CD4-positive, CD25-positive, alpha-beta regulatory T cell (primary cell): ENCODE measurements around the gene TRABD2B. TPM values are rescaled to one million over a fixed set of nuclear protein-coding genes. Genes with fewer than 3 reads are reported as not detected.

Experiments used
- ATAC-seq, 2 donors: fragments of 150-1000 bp; cut with Tn5 transposase; one replicate each; pipeline ENCODE4 v1.10.0; 2021; ENCODE audit warnings: low read depth in 2 of 2, moderate number of reproducible peaks in 2 of 2, moderate library complexity in 1 of 2
- DNase-seq, 3 donors: peaks; one replicate each; pipeline versions ENCODE4 v3.0.0 to v3.0.0-alpha.2; 2012 to 2022; ENCODE audit warnings: mixed read lengths in 1 of 3
- H3K27ac ChIP-seq: one replicate; pipeline ENCODE4 v1.7.0; 2013; ENCODE audit warnings: mild to moderate bottlenecking, low read length; ENCODE audit not compliant: insufficient read depth, poor library complexity, severe bottlenecking
- H3K27me3 ChIP-seq: one replicate; pipeline ENCODE4 v1.7.0; 2013; ENCODE audit warnings: low read length; ENCODE audit not compliant: control insufficient read depth, insufficient read depth
- H3K36me3 ChIP-seq: one replicate; pipeline ENCODE4 v1.7.0; 2013; ENCODE audit warnings: mild to moderate bottlenecking, low read length, moderate library complexity; ENCODE audit not compliant: control insufficient read depth, insufficient read depth
- H3K4me1 ChIP-seq: 2 replicates; pipeline ENCODE4 v1.7.0; 2013; ENCODE audit warnings: mild to moderate bottlenecking, low read length; ENCODE audit not compliant: insufficient read depth, control insufficient read depth, poor library complexity, severe bottlenecking
- H3K4me3 ChIP-seq: one replicate; pipeline ENCODE4 v1.7.0; 2013; ENCODE audit warnings: low read depth, mild to moderate bottlenecking, low read length, moderate library complexity
- H3K9me3 ChIP-seq, 2 experiments: 1 replicate in 1 of 2; 2 replicates in 1 of 2; pipeline ENCODE4 v1.7.0; 2013; ENCODE audit warnings: low read length in 2 of 2, mild to moderate bottlenecking in 1 of 2, moderate library complexity in 1 of 2; ENCODE audit not compliant: control insufficient read depth in 2 of 2
- H3K27ac Mint-ChIP-seq, 3 donors: one replicate each; pipeline ENCODE4 v1.8.0; 2020 to 2022; ENCODE audit warnings: mild to moderate bottlenecking in 3 of 3, mixed read lengths in 3 of 3, moderate library complexity in 2 of 3
- H3K27me3 Mint-ChIP-seq: one replicate; pipeline ENCODE4 v1.8.0; 2022; ENCODE audit warnings: mild to moderate bottlenecking, mixed read lengths
- H3K36me3 Mint-ChIP-seq: one replicate; pipeline ENCODE4 v1.8.0; 2020; ENCODE audit warnings: mixed read lengths
- H3K4me1 Mint-ChIP-seq, 4 donors: one replicate each; pipeline ENCODE4 v1.8.0; 2020 to 2022; ENCODE audit warnings: mixed read lengths in 4 of 4, mild to moderate bottlenecking in 1 of 4
- H3K4me3 Mint-ChIP-seq, 4 donors: one replicate each; pipeline ENCODE4 v1.8.0; 2020 to 2022; ENCODE audit warnings: mild to moderate bottlenecking in 4 of 4, mixed read lengths in 4 of 4, moderate library complexity in 3 of 4
- H3K9me3 Mint-ChIP-seq, 7 donors: one replicate each; pipeline ENCODE4 v1.8.0; 2020 to 2022; ENCODE audit warnings: mixed read lengths in 7 of 7, mild to moderate bottlenecking in 3 of 7, moderate library complexity in 2 of 7
- polyA plus RNA-seq, 4 donors: library from polyadenylated mRNA; unstranded; fragments of 300-500 nt; fragmentation: Illumina TruSeq; gene quantifications; one replicate each; pipeline ENCODE4 v1.2.3, GENCODE V29; 2021
- total RNA-seq: library from RNA; stranded (reverse); gene quantifications from one replicate; pipeline ENCODE4 v1.2.3, GENCODE V29; 2022

TRABD2B gene
- total and polyA plus RNA-seq, 5 donors from 2014 or later = not detected

- no peak for DNase-seq
- H3K4me1 ChIP-seq = no peaks in the 10 kb centered on the region
- no peaks in the 10 kb centered on the region for H3K9me3 ChIP-seq
- H3K27ac Mint-ChIP-seq = no peak overlapping the region
- no peaks in the 10 kb centered on the region for H3K36me3 ChIP-seq
- no peak overlapping the region for H3K27ac ChIP-seq
- peaks cover 0 to 2% (median 0%) of the 10 kb centered on the region in 7 donors for H3K9me3 Mint-ChIP-seq
- no peaks in the 10 kb centered on the region for H3K27me3 ChIP-seq
- ATAC-seq = no peak
- H3K4me3 ChIP-seq = no peak overlapping the region
- H3K4me1 Mint-ChIP-seq = no peaks in the 10 kb centered on the region
- no peak overlapping the region for H3K4me3 Mint-ChIP-seq
- H3K36me3 Mint-ChIP-seq = no peaks in the 10 kb centered on the region
- no peaks in the 10 kb centered on the region for H3K27me3 Mint-ChIP-seq
These were observed 82.1 kb downstream of the TRABD2B start for GRCh38 chr1:47914952-47915676.

GRCh38 chr1:47914218-47914938 lies 82.8 kb downstream of the TRABD2B start:
- Mint-ChIP-seq H3K4me1 (no peaks in the 10 kb centered on the region), H3K36me3 (no peaks in the 10 kb centered on the region), H3K27ac (no peak overlapping the region), H3K4me3 (no peak overlapping the region), H3K27me3 (no peaks in the 10 kb centered on the region), H3K9me3 (peaks cover 0 to 2% (median 0%) of the 10 kb centered on the region in 7 donors)
- DNase-seq (no peak), ATAC-seq (no peak)
- Histone ChIP-seq H3K27me3 (no peaks in the 10 kb centered on the region), H3K27ac (no peak overlapping the region), H3K36me3 (no peaks in the 10 kb centered on the region), H3K4me1 (no peaks in the 10 kb centered on the region), H3K9me3 (no peaks in the 10 kb centered on the region), H3K4me3 (no peak overlapping the region)

DNA sequence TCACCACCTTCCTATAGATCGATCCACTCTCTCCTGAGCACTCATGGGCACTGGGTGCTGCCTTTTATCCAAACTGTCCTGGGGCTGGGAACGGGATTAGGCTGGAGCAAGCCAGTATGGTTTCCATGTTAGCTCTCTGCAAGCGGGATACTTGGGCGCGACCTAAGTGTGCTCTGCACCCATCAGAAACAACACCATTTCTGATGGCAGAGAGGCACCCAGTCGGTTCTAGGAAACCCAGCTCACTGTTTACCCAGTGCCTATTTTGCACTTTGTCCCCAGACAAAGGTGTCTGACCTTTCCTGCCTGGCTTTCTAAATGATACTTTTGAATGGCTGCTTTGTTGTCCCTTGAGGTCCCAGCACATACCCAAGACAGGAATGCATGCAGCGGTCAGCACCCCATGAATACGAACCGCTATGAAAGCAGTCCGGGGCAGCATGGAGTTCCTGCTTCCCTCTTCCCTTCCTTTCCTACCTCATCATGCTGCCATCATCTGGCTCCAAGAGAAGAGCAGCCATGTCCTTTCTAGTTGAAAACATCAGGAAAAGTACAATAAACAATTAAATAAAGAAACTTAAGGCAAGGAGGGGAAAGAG lies 83.9 kb downstream of the TRABD2B start:
- no peak overlapping the region for H3K4me3 Mint-ChIP-seq
- DNase-seq (no peak), ATAC-seq (no peak)
- H3K27ac ChIP-seq = no peak overlapping the region
- no peaks in the 10 kb centered on the region for H3K4me1 ChIP-seq
- no peaks in the 10 kb centered on the region for H3K36me3 Mint-ChIP-seq
- H3K9me3 ChIP-seq = no peaks in the 10 kb centered on the region
- no peak overlapping the region for H3K4me3 ChIP-seq
- no peaks in the 10 kb centered on the region for H3K27me3 ChIP-seq
- peaks cover 7% of the 10 kb centered on the region for H3K27me3 Mint-ChIP-seq
- peaks cover 0 to 2% (median 0%) of the 10 kb centered on the region in 7 donors for H3K9me3 Mint-ChIP-seq
- no peaks in the 10 kb centered on the region for H3K36me3 ChIP-seq
- H3K27ac Mint-ChIP-seq = no peak overlapping the region
- H3K4me1 Mint-ChIP-seq = no peaks in the 10 kb centered on the region

- Histone ChIP-seq H3K27ac (no peak overlapping the region), H3K36me3 (no peaks in the 10 kb centered on the region), H3K27me3 (no peaks in the 10 kb centered on the region), H3K4me3 (no peak overlapping the region), H3K9me3 (no peaks in the 10 kb centered on the region), H3K4me1 (no peaks in the 10 kb centered on the region)
- H3K27ac Mint-ChIP-seq = no peak overlapping the region
- H3K4me1 Mint-ChIP-seq = no peaks in the 10 kb centered on the region
- DNase-seq = no peak
- peaks cover 7% of the 10 kb centered on the region for H3K27me3 Mint-ChIP-seq
- H3K9me3 Mint-ChIP-seq = peaks cover 0 to 2% (median 0%) of the 10 kb centered on the region in 7 donors
- H3K36me3 Mint-ChIP-seq = no peaks in the 10 kb centered on the region
- no peak overlapping the region for H3K4me3 Mint-ChIP-seq
- ATAC-seq = no peak
These were observed 84.4 kb downstream of the TRABD2B start for GRCh38 chr1:47912756-47913155.

- no peak overlapping the region for H3K27ac ChIP-seq
- H3K36me3 ChIP-seq = no peaks in the 10 kb centered on the region
- no peaks in the 10 kb centered on the region for H3K27me3 ChIP-seq
- peaks cover 0 to 2% (median 0%) of the 10 kb centered on the region in 7 donors for H3K9me3 Mint-ChIP-seq
- no peak overlapping the region for H3K4me3 Mint-ChIP-seq
- H3K4me1 Mint-ChIP-seq = no peaks in the 10 kb centered on the region
- no peak overlapping the region for H3K27ac Mint-ChIP-seq
- H3K9me3 ChIP-seq = no peaks in the 10 kb centered on the region
- DNase-seq (no peak), ATAC-seq (no peak)
- peaks cover 7% of the 10 kb centered on the region for H3K27me3 Mint-ChIP-seq
- H3K36me3 Mint-ChIP-seq = no peaks in the 10 kb centered on the region
- no peak overlapping the region for H3K4me3 ChIP-seq
- no peaks in the 10 kb centered on the region for H3K4me1 ChIP-seq
These were observed 85.3 kb downstream of the TRABD2B start for GRCh38 chr1:47911892-47912291.

DNA sequence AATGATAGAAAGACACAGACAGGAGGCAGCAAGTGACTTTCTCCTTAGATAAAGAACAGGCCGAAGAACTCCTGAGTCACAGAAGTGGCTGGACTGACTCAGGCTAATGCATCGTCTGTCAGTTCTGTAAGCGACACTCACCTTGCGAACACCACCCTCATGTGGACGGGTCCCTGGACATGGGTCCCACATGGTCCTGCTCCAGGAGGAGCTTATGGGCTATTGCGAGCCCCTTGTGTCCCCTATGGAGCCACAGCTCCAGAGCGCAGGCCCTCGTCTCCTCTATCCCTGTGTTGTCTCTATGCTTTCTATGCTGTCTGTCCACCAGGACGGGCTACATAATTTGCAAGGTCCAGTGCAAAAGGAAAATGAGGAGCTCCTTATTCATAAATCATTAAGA lies 85.8 kb downstream of the TRABD2B start:
- peaks cover 7% of the 10 kb centered on the region for H3K27me3 Mint-ChIP-seq
- DNase-seq = no peak

DNA sequence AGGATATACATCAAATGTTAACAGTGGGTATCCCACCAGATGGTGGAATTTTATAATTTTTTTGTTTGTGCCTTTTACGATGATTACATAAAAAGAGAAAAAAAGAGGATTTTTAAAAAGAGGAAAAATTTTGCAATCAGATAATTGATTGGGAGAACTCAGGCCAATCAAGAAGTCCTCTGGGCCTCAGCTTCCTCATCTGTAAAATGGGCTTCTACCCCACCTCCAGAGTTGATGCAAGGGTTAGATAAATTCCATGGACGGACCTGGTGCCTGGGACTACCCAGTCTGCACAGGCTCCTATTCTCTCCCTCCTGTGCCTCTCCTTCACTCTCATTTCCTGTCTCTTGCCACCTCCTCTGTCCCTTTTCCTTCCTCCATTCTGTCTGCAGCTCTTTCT lies 88.9 kb downstream of the TRABD2B start:
- no peak overlapping the region for H3K4me3 ChIP-seq
- Mint-ChIP-seq H3K36me3 (no peaks in the 10 kb centered on the region), H3K4me3 (no peak overlapping the region), H3K27ac (no peak overlapping the region), H3K27me3 (peaks cover 7% of the 10 kb centered on the region), H3K4me1 (no peaks in the 10 kb centered on the region), H3K9me3 (no peaks in the 10 kb centered on the region)
- H3K4me1 ChIP-seq = no peaks in the 10 kb centered on the region
- H3K27me3 ChIP-seq = no peaks in the 10 kb centered on the region
- H3K36me3 ChIP-seq = no peaks in the 10 kb centered on the region
- no peak for DNase-seq
- ATAC-seq = no peak
- no peaks in the 10 kb centered on the region for H3K9me3 ChIP-seq
- no peak overlapping the region for H3K27ac ChIP-seq

More for the DNA sequence above, 85.8 kb downstream of the TRABD2B start:
- H3K4me3 ChIP-seq = no peak overlapping the region
- Mint-ChIP-seq H3K27ac (no peak overlapping the region), H3K36me3 (no peaks in the 10 kb centered on the region), H3K4me3 (no peak overlapping the region), H3K4me1 (no peaks in the 10 kb centered on the region), H3K9me3 (peaks cover 0 to 2% (median 0%) of the 10 kb centered on the region in 7 donors)
- H3K4me1 ChIP-seq = no peaks in the 10 kb centered on the region
- H3K36me3 ChIP-seq = no peaks in the 10 kb centered on the region
- no peaks in the 10 kb centered on the region for H3K27me3 ChIP-seq
- H3K27ac ChIP-seq = no peak overlapping the region
- no peak for ATAC-seq
- H3K9me3 ChIP-seq = no peaks in the 10 kb centered on the region
